A673 (cell line): Measurements from ENCODE around the gene IQSEC2. TPM values are rescaled to one million over a fixed set of nuclear protein-coding genes. Genes with fewer than 3 reads are reported as not detected.

ENCODE experiments used
- BruUV-seq: library from RNA; stranded (reverse); fragments of 400-500 nt; replicated peaks from 2 replicates; lab custom pipeline; 2021; lab: Mats Ljungman, UMichigan
- CTCF ChIA-PET: fragments of 300-600 bp; sonication (Branson Sonifier 250); formaldehyde crosslinking; loops from one replicate; lab custom pipeline; 2022; ENCODE audit warnings: antibody characterized with exemption; lab: Charles Lee
- POLR2A ChIA-PET: fragments of 300-600 bp; sonication (Branson Sonifier 250); formaldehyde crosslinking; loops from one replicate; lab custom pipeline; 2022; ENCODE audit warnings: antibody characterized with exemption; ENCODE audit not compliant: low non-redundant PET; lab: Charles Lee
- DNase-seq: peaks from one replicate; pipeline ENCODE4 v3.0.0-alpha.2; 2015; ENCODE audit warnings: low spot score
- H3K27ac ChIP-seq: fragments of 200-600 bp; sonication (generic); 2 replicates; pipeline ENCODE4 v1.5.1; 2016; ENCODE audit warnings: mixed run types, low read depth, mild to moderate bottlenecking, mixed read lengths, antibody characterized with exemption, low read length; ENCODE audit not compliant: poor library complexity, severe bottlenecking
- H3K27me3 ChIP-seq: fragments of 200-600 bp; sonication (generic); replicated peaks from 2 replicates; pipeline ENCODE4 v1.6.1; 2017; ENCODE audit warnings: mixed run types, low read depth, mild to moderate bottlenecking, mixed read lengths, antibody characterized with exemption, low read length; ENCODE audit not compliant: insufficient read depth, poor library complexity
- H3K36me3 ChIP-seq: fragments of 200-600 bp; sonication (generic); 2 replicates; pipeline ENCODE4 v1.6.1; 2016; ENCODE audit warnings: mixed run types, mild to moderate bottlenecking, mixed read lengths, antibody characterized with exemption, low read length; ENCODE audit not compliant: insufficient read depth, poor library complexity, severe bottlenecking
- H3K4me1 ChIP-seq: fragments of 200-600 bp; sonication (generic); 2 replicates; pipeline ENCODE4 v1.6.1; 2017; ENCODE audit warnings: mixed run types, mild to moderate bottlenecking, mixed read lengths, antibody characterized with exemption, low read length; ENCODE audit not compliant: insufficient read depth, poor library complexity, severe bottlenecking
- H3K4me3 ChIP-seq: fragments of 200-600 bp; sonication (generic); 2 replicates; pipeline ENCODE4 v1.5.1; 2016; ENCODE audit warnings: low read depth, mixed run types, mild to moderate bottlenecking, mixed read lengths, low read length; ENCODE audit not compliant: poor library complexity, severe bottlenecking
- H3K9me3 ChIP-seq: fragments of 200-600 bp; sonication (generic); 2 replicates; pipeline ENCODE4 v1.6.1; 2016; ENCODE audit warnings: mixed run types, low read depth, mild to moderate bottlenecking, mixed read lengths, antibody characterized with exemption, low read length; ENCODE audit not compliant: poor library complexity, severe bottlenecking
- EZH2 ChIP-seq: fragments of 200-600 bp; sonication (generic); IDR thresholded peaks from 2 replicates; pipeline ENCODE4 v1.6.1; 2017; ENCODE audit warnings: borderline replicate concordance, low read depth, mild to moderate bottlenecking, mixed read lengths, antibody characterized with exemption, low read length; ENCODE audit not compliant: poor library complexity, severe bottlenecking
- intact Hi-C: fragments of 100-400 bp; cut with micrococcal nuclease; formaldehyde crosslinking; loops from one replicate; pipeline ENCODE4 v1.10.0; 2022; ENCODE audit not compliant: unreplicated experiment
- total RNA-seq: library from RNA; stranded (reverse); gene quantifications from 2 replicates; pipeline ENCODE4 v1.2.3, GENCODE V29; 2021
- TF ChIP-seq, protein P1 (sequence below): fragments of 300-800, 200-600 bp; sonication (generic); conservative IDR thresholded peaks from 2 replicates; pipeline ENCODE4 v1.5.1; 2017; ENCODE audit warnings: low read depth, mild to moderate bottlenecking, antibody characterized with exemption, low read length, moderate library complexity, mixed read lengths

Gene IQSEC2
- total RNA-seq, 1 experiment from 2014 or later = 8.1 TPM

GRCh38 chrX:53321230-53321942 lies 40.0 kb upstream of the IQSEC2 start:
- intact Hi-C loops = no loop called here
- no peak for DNase-seq
- H3K27ac ChIP-seq = no peak overlapping the region
- ChIA-PET CTCF (no interaction called here), POLR2A (no interaction called here)
- peaks cover 69% of the 10 kb centered on the region for H3K27me3 ChIP-seq
- H3K36me3 ChIP-seq = no peaks in the 10 kb centered on the region
- BruUV-seq = no TSS peak
- TF ChIP-seq, protein P1, sequence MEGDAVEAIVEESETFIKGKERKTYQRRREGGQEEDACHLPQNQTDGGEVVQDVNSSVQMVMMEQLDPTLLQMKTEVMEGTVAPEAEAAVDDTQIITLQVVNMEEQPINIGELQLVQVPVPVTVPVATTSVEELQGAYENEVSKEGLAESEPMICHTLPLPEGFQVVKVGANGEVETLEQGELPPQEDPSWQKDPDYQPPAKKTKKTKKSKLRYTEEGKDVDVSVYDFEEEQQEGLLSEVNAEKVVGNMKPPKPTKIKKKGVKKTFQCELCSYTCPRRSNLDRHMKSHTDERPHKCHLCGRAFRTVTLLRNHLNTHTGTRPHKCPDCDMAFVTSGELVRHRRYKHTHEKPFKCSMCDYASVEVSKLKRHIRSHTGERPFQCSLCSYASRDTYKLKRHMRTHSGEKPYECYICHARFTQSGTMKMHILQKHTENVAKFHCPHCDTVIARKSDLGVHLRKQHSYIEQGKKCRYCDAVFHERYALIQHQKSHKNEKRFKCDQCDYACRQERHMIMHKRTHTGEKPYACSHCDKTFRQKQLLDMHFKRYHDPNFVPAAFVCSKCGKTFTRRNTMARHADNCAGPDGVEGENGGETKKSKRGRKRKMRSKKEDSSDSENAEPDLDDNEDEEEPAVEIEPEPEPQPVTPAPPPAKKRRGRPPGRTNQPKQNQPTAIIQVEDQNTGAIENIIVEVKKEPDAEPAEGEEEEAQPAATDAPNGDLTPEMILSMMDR = no peak
- no peak for TF ChIP-seq EZH2
- no peaks in the 10 kb centered on the region for H3K9me3 ChIP-seq
- peak overlapping the region; percentile 51 for H3K4me3 ChIP-seq
- H3K4me1 ChIP-seq = peaks cover 10% of the 10 kb centered on the region

DNA sequence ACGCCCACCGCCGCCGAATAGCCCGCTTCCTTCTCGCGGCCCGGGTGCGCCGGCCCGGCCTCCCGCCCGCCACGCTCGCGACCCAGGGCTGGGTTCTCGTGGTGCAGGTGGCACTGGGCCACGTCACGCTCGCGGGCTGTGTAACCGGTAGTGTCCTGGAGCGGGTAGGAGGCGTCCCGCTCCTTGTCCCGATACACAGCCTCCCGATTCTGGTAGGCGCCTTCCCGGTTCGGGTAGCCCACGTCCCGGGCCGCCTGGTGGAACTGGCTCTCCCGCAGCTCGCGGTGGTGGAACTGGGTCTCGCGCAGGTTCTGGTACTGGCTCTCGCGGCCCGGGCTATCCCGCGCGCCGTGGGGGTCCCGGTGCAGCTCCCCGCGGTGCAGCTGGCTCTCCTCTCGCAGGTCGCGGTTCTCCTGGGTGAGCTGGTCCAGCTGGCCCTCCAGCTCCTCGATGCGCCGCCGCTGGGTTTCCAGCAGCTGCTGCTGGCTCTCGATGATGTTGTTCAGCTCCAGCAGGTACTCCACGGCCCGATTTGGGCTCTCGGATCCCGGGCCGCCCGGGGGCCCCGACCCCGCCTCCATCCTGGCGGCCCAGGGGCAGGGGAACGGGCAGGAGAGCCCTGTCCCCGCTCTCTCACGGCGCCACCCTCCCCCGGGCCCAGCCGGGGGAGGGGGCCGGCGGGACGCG lies 39.3 kb upstream of the IQSEC2 start:
- Histone ChIP-seq H3K4me1 (peaks cover 15% of the 10 kb centered on the region), H3K36me3 (no peaks in the 10 kb centered on the region), H3K4me3 (peak overlapping the region; percentile 51), H3K9me3 (no peaks in the 10 kb centered on the region), H3K27me3 (peaks cover 69% of the 10 kb centered on the region), H3K27ac (no peak overlapping the region)
- no peak for DNase-seq
- BruUV-seq = no TSS peak
- POLR2A ChIA-PET = no interaction called here
- intact Hi-C loops = no loop called here
- CTCF ChIA-PET = interaction anchor here (0.8 kb wide), 1 partner anchor 161 kb away, joined by 3 read pairs; no protein-coding TSS in a partner anchor
- TF ChIP-seq, protein P1 = no peak
- TF ChIP-seq EZH2 = peak; percentile 84

DNA sequence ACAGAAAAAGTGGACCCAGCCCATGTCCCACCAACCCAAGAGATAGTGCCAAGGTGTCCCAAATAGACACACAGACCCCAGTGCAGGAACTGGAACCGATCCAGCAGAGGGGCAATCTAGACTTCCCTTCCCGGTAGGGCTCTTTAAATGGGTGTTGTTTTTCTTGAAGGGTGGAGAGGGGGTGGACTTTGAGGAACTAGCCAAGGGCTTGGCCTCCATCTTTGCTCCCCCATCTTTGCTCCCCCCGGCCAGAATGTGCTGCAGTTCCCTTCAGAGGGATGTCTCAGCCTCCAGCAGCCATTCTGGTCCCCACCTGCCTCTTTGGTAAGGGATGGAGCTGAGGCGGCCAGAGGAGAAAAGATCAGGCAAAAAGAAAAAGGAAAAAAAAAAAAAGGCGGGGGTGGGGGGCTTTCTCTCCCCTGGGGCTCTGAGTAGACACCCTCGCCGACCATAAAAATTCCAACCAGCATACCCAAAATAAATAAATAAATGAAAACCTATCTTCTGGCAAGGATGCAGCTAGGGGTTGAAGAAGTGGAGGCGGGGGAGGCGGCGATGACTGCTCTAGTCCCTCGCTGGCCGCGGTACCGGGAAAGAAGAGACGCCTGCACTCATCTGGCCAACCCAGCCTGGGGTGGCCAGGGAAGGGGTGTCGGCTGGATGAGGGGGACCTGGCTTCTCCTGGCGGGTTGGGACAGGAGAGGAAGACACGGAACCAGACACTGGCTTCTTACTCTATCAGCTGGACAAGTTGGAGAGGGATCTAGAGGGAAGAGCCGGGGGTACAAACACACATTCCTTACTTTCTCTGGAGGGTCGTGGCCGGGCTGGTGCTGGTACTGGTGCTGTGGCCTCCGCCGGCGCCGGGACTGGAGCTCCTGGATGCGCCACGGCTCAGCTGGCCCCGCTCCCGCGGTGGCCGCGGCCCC lies 38.5 kb upstream of the IQSEC2 start:
- no peaks in the 10 kb centered on the region for H3K36me3 ChIP-seq
- BruUV-seq = no TSS peak
- no peaks in the 10 kb centered on the region for H3K9me3 ChIP-seq
- intact Hi-C loops = loop anchor here (10.0 kb wide), 1 partner anchor 1735 kb away; no protein-coding TSS in a partner anchor
- TF ChIP-seq, protein P1 = no peak
- TF ChIP-seq EZH2 = peak; percentile 20
- ChIA-PET POLR2A (no interaction called here), CTCF (interaction anchor here (0.8 to 2.7 kb wide), 2 partner anchors 126 to 162 kb away, joined by 3 to 17 read pairs; no protein-coding TSS in a partner anchor)
- H3K27me3 ChIP-seq = peaks cover 66% of the 10 kb centered on the region
- peaks cover 15% of the 10 kb centered on the region for H3K4me1 ChIP-seq
- H3K4me3 ChIP-seq = peak overlapping the region; percentile 51
- no peak overlapping the region for H3K27ac ChIP-seq
- no peak for DNase-seq
